Testis (tissue), 3 donors: ENCODE data around the gene PERP. TPM values are rescaled to one million over a fixed set of nuclear protein-coding genes. Genes with fewer than 3 reads are reported as not detected.
"Not testable (repeated sequence)": the region's sequence is repeated elsewhere in the genome, so short reads cannot be mapped to it uniquely, and the experiment has no call there.

Experiments used
- DNase-seq: peaks from one replicate; pipeline ENCODE4 v3.0.0-alpha.2; 2019
- H3K27ac ChIP-seq, 2 donors: fragments of 200-600 bp; sonication (generic); one replicate each; pipeline ENCODE4 v1.5.1; 2019
- H3K27me3 ChIP-seq: fragments of 200-600 bp; sonication (generic); one replicate; pipeline ENCODE4 v1.5.1; 2019
- H3K36me3 ChIP-seq: fragments of 200-600 bp; sonication (generic); one replicate; pipeline ENCODE4 v1.5.1; 2017; ENCODE audit warnings: low read depth; ENCODE audit errors: missing control alignments
- H3K4me1 ChIP-seq: fragments of 200-600 bp; sonication (generic); one replicate; pipeline ENCODE4 v1.5.1; 2019
- H3K4me3 ChIP-seq, 2 donors: fragments of 200-600 bp; sonication (generic); one replicate each; pipeline ENCODE4 v1.5.1; 2017 to 2019
- H3K9me3 ChIP-seq: fragments of 200-600 bp; sonication (generic); one replicate; pipeline ENCODE4 v1.5.1; 2017
- POLR2A ChIP-seq: fragments of 450-650 bp; IDR thresholded peaks from one replicate; pipeline ENCODE4 v1.6.1; 2017; ENCODE audit warnings: antibody characterized with exemption, mild to moderate bottlenecking, moderate library complexity
- WGBS, 2 donors: methylation state at CpG; one replicate each; pipeline ENCODE4 v1.1.5; 2018; 5-methylcytosine and 5-hydroxymethylcytosine counted together
- intact Hi-C: fragments of 100-400 bp; cut with DNase I; formaldehyde crosslinking; loops from one replicate; pipeline ENCODE4 v1.15.1; 2023; ENCODE audit warnings: low total_unique reads
- polyA plus RNA-seq: library from polyadenylated mRNA; stranded (reverse); fragments of 350-450 nt; fragmentation: Illumina TruSeq; extraction: RNeasy Lipid Tissue Mini Kit (QIAGEN cat#74804); gene quantifications from one replicate; pipeline ENCODE4 v1.2.3, GENCODE V29; 2014; ENCODE audit warnings: low read depth, low replicate concordance; ENCODE audit not compliant: insufficient read depth
- total RNA-seq, 2 donors: library from RNA; depleted of rRNA; stranded (reverse); fragments of >200 nt; gene quantifications; one replicate each; pipeline ENCODE4 v1.2.3, GENCODE V29; 2016
- TF ChIP-seq, protein P1 (sequence below), 3 experiments: fragments of 450-650 bp in 2 of 3; fragments of 200-600 bp in 1 of 3; sonication (generic) in 1 of 3; IDR thresholded peaks; one replicate each; pipeline ENCODE4 v1.5.1; 2016 to 2019; ENCODE audit warnings: antibody characterized with exemption in 3 of 3, mild to moderate bottlenecking in 2 of 3, moderate library complexity in 1 of 3

Gene PERP
- total and polyA plus RNA-seq, 3 donors from 2014 or later, result 7.0 to 13.8 (median 8.2) TPM

DNA sequence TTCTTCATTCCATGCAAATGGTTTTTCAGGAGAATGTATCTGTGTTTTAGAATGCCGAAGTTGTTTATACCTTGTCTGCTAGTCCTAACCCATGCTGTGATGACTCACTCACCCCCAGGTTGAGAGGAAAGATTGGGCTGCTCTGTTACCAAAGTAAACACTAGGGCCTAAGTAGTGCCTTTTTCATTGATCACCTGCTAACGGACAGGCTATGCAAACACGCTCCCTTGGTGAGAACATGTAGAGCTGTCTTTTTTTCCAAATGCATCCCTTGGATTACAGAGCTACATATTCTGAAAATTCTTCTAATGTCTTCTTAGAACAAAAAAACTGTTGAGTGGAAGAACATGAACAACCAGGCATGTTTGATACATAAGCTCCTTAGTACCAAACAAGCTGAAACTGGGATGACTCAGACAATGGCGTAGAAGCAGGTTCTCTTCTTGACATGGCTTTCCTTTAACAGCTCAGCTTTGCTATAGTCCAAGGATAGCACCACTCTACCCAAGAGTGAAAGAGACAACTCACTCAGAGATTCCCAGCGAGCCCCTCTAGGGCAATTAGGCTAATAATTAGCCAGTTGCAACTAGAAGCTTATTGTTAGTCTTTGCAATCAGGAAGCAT lies 20.5 kb downstream of the PERP start:
- 71 to 73% methylated on average over 5 of the region's 5 CpGs for WGBS, 2 donors
- intact Hi-C loops, result no loop called here
- Histone ChIP-seq H3K4me3 (no peak overlapping the region), H3K4me1 (no peaks in the 10 kb centered on the region), H3K27ac (no peak overlapping the region), H3K36me3 (no peaks in the 10 kb centered on the region), H3K27me3 (no peaks in the 10 kb centered on the region), H3K9me3 (no peaks in the 10 kb centered on the region)
- no peak for DNase-seq
- TF ChIP-seq, protein P1, sequence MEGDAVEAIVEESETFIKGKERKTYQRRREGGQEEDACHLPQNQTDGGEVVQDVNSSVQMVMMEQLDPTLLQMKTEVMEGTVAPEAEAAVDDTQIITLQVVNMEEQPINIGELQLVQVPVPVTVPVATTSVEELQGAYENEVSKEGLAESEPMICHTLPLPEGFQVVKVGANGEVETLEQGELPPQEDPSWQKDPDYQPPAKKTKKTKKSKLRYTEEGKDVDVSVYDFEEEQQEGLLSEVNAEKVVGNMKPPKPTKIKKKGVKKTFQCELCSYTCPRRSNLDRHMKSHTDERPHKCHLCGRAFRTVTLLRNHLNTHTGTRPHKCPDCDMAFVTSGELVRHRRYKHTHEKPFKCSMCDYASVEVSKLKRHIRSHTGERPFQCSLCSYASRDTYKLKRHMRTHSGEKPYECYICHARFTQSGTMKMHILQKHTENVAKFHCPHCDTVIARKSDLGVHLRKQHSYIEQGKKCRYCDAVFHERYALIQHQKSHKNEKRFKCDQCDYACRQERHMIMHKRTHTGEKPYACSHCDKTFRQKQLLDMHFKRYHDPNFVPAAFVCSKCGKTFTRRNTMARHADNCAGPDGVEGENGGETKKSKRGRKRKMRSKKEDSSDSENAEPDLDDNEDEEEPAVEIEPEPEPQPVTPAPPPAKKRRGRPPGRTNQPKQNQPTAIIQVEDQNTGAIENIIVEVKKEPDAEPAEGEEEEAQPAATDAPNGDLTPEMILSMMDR (IDR thresholded peaks at IDR 0.05), result no peak
- no peak for TF ChIP-seq POLR2A

DNA sequence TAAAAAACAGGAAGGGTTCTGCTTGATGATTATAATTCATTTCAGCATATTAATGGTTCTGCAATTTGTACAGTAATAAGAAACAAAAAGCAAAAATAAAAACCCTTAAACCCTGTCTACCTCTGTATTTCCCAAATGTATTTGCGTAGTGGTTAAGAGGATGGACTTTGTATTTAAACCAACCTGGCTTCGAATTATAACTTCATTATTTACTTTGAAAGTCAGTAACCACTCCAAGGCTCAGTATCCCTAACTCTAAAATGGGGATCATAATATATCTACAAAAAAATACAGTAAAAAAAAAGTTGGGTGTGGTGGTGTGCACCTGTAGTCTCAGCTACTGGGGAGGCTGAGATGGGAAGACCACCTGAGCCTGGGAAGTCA lies 21.4 kb downstream of the PERP start:
- Histone ChIP-seq H3K9me3 (no peaks in the 10 kb centered on the region), H3K27ac (no peak overlapping the region), H3K4me3 (no peak overlapping the region), H3K36me3 (no peaks in the 10 kb centered on the region), H3K4me1 (no peaks in the 10 kb centered on the region), H3K27me3 (no peaks in the 10 kb centered on the region)
- intact Hi-C loops, result no loop called here
- TF ChIP-seq, protein P1 (IDR thresholded peaks at IDR 0.05), result no peak
- TF ChIP-seq POLR2A, result no peak
- 87 to 92% methylated on average over 2 of the region's 2 CpGs for WGBS, 2 donors
- no peak for DNase-seq

DNA sequence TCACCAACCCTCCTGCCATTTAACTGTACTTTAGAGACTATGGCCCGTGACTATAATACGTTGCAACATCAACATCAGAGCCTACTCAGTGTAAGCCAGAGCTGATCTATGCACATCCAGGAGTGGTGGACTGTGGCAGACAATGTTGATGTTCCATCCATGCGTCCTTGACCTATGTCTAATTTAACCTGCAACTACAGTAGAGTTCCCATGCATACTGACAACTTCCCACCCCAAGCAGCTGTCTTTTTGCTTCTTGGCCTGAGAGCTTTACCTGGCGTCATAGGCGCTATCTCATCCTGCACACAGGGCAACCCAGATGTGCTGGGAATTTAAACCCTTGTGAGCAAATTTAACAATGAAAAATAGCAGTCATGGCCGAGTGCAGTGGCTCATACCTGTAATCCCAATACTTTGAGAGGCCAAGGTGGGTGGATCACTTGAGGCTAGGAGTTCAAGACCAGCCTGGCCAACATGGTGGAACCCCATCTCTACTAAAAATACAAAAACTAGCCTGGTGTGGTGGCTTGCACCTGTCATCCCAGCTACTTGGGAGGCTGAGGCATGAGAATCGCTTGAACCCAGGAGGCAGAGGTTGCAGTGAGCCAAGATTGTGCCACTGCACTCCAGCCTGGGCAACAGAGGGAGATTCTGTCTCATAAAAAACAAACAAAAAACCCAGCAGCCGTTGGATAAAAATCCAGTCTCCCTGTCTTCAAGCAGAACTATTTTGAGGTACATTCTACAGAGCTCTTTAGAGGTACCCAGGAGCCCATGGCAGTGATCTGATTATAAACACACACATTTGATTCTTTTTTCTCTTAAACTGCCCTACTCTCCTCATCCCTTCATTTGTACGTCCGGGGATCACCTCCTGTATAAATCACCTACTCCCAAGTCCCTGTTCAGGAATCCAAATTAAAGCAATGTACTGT lies 22.0 kb downstream of the PERP start:
- H3K27me3 ChIP-seq, result no peaks in the 10 kb centered on the region
- H3K4me3 ChIP-seq, result no peak overlapping the region
- 78 to 89% methylated on average over 9 to 10 of the region's 10 CpGs for WGBS, 2 donors
- DNase-seq, result no peak
- no peaks in the 10 kb centered on the region for H3K4me1 ChIP-seq
- no peaks in the 10 kb centered on the region for H3K9me3 ChIP-seq
- intact Hi-C loops, result no loop called here
- H3K36me3 ChIP-seq, result no peaks in the 10 kb centered on the region
- TF ChIP-seq POLR2A, result no peak
- TF ChIP-seq, protein P1 (IDR thresholded peaks at IDR 0.05), result no peak
- H3K27ac ChIP-seq, result no peak overlapping the region

DNA sequence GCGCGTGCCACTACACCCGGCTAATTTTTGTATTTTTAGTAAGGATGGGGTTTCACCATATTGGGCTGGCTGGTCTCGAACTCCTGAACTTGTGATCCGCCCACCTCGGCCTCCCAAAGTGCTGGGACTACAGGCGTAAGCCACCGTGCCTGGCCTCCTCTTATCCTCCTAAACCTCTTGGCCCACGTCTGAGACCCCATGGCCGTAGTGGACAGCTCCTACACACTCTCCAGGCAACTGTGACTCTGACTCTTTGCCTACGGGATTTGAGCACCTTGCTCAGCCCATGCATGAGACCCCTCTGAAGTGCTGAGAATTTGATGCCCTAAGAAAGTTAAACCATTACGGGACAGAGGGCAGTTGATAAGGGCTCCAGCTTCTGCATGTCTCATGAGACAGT lies 25.0 kb downstream of the PERP start:
- Histone ChIP-seq H3K36me3 (no peaks in the 10 kb centered on the region), H3K9me3 (no peaks in the 10 kb centered on the region), H3K27ac (no peak overlapping the region), H3K4me1 (no peaks in the 10 kb centered on the region), H3K27me3 (no peaks in the 10 kb centered on the region), H3K4me3 (no peak overlapping the region)
- TF ChIP-seq, protein P1 (IDR thresholded peaks at IDR 0.05), result no peak
- intact Hi-C loops, result no loop called here
- no peak for DNase-seq
- 90 to 95% methylated on average over 12 of the region's 12 CpGs for WGBS, 2 donors

DNA sequence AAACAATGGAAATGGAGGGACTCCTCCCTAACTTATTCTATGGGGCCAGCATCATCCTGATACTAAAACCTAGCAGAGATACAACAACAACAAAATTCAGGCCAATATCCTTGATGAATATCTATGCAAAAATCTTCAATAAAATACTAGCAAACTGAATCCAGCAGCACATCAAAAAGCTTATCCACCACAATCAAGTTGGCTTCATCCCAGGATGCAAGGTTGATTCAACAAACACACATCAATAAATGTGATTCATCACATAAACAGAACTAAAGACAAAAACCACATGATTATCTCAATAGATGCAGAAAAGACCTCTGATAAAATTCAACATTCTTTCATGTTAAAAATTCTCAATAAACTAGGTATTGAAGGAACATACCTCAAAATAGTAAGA lies 27.7 kb downstream of the PERP start:
- DNase-seq, intact Hi-C loops, H3K4me3 ChIP-seq, H3K27ac ChIP-seq, H3K4me1 ChIP-seq, H3K9me3 ChIP-seq, H3K36me3 ChIP-seq, H3K27me3 ChIP-seq: not testable (repeated sequence)
